A673 (cell line): ENCODE data around the gene COL4A1.

Experiments
- CTCF ChIP-seq: fragments of 300-800, 200-600 bp; sonication (generic); conservative IDR thresholded peaks from 2 replicates; pipeline ENCODE4 v1.5.1; 2017; ENCODE audit warnings: low read depth, mild to moderate bottlenecking, antibody characterized with exemption, low read length, moderate library complexity, mixed read lengths
- EZH2 ChIP-seq: fragments of 200-600 bp; sonication (generic); IDR thresholded peaks from 2 replicates; pipeline ENCODE4 v1.6.1; 2017; ENCODE audit warnings: borderline replicate concordance, low read depth, mild to moderate bottlenecking, mixed read lengths, antibody characterized with exemption, low read length; ENCODE audit not compliant: poor library complexity, severe bottlenecking

DNA sequence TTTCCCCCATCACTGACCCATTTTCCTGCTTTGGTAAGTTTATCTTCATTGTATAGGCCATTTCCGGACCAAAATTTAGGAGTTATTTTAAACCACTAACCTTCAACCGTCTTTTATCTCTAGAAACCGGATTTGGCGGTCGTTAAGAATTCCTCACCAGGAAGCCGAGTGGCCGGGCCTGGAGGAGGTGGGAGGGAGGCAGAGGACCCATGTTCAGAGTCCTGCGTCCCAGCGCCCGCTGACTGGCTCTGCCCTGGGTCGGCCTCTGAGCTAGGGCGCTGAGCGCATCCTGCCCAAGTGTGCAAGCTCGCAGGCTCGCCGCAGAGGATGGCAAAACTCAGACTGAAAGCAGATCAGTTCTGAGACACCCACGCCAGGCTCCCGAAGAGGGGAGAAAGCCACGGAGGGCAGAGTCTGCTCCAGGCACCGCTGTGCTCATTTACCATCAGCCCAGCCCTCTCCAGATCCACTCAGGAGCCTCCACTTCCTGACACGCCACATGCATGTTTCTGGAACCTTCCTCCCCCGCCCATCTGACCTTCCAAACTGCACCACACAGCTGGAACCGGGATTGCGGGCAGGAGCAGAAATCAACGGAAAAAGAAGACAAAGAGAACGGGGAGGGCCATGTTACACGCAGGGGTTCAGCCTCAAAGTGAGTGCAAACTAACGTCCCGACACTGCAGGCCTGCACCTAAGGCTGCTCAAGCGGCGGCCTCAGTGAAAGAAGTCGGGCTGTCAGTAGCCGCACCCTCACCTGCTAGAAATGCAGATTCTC lies 8.3 kb downstream of the COL4A1 start:
- TF ChIP-seq CTCF (no peak), EZH2 (no peak)
